Measurements from ENCODE around the gene C1orf167. TPM values are rescaled to one million over a fixed set of nuclear protein-coding genes. Genes with fewer than 3 reads are reported as not detected.

C1orf167 gene
- total and polyA plus RNA-seq, 2 experiments from 2014 or later = 0.44 to 1.4 TPM

DNA sequence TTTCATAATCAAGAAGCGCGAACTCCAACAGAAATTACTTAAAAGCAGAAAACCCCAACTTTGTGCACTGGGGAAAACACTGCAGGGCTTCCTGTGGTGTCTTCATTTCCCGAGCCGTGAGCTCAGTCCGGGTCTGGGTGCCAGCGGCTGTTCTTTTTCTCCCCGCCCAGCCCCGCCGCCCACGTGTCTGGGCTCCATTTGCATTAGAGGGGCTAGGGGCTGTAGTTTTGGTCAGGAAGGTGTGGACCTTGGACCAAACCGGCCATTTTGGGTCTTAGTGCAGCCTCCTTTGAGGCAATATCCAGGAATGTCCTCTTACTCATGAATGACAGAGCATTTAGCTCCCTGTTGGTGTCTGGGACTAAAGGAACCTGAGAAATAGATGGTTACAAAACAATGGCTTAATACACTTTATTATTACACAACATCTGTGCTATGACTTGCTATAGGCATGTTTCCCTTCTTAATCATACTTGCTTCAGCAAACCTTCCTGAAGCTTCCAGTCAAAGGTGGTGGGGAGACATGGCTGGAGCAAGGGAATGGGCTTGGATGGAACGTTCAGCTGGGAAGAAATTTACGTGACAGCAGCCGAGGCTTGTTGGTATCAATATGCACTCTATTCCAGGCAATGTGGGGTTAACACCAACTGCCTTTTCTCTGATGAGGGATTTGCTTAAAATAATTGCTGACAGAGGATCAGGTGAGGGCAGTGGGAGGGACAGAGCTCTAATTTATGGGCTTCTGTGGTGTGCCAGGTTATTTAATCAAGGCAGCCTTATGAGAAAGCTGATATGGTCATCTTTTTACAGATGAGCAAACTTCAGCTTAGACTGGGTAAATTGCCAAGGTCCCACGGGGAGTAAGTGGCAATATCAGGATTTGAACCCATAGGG is 25.0 kb upstream of the C1orf167 start:
- Histone ChIP-seq H3K27ac (no peak overlapping the region), H3K4me3 (peak overlapping the region; percentile 58), H3K9me3 (ENCODE audit: low read depth) (no peaks in the 10 kb centered on the region), H3K36me3 (no peaks in the 10 kb centered on the region), H3K27me3 (no peaks in the 10 kb centered on the region), H3K4me1 (ENCODE audit: low read depth) (peaks cover 7% of the 10 kb centered on the region)
- TF ChIP-seq, protein P1, sequence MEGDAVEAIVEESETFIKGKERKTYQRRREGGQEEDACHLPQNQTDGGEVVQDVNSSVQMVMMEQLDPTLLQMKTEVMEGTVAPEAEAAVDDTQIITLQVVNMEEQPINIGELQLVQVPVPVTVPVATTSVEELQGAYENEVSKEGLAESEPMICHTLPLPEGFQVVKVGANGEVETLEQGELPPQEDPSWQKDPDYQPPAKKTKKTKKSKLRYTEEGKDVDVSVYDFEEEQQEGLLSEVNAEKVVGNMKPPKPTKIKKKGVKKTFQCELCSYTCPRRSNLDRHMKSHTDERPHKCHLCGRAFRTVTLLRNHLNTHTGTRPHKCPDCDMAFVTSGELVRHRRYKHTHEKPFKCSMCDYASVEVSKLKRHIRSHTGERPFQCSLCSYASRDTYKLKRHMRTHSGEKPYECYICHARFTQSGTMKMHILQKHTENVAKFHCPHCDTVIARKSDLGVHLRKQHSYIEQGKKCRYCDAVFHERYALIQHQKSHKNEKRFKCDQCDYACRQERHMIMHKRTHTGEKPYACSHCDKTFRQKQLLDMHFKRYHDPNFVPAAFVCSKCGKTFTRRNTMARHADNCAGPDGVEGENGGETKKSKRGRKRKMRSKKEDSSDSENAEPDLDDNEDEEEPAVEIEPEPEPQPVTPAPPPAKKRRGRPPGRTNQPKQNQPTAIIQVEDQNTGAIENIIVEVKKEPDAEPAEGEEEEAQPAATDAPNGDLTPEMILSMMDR (IDR thresholded peaks at IDR 0.05; ENCODE audit: low read depth, low read length) = no peak
- DNase-seq (ENCODE audit: low read depth in 1 of 2, low spot score in 1 of 2) = peak; percentile 38 to 86

DNA sequence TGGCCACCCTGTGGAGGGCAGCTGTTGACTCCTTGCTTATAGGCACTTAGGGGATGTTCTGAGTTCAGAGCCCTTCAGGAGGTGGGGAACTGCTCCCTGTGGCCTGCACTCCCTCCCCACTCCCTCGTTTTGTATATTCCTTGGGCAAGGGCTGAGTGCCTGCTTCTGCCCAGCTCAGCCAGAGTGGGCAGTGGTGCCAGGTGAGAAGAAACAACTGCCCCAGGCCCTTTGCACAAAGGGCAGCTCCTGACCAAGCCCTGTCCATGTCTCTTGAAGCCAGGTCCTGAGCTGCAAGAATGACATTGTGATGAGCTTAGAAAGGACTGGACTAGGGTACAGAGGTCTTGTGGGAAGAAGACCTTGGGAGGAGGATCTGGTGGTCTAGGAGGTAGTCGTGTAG is 23.9 kb upstream of the C1orf167 start:
- peaks cover 6% of the 10 kb centered on the region for H3K4me1 ChIP-seq (ENCODE audit: low read depth)
- H3K27ac ChIP-seq = no peak overlapping the region
- no peaks in the 10 kb centered on the region for H3K27me3 ChIP-seq
- no peaks in the 10 kb centered on the region for H3K9me3 ChIP-seq (ENCODE audit: low read depth)
- no peak for DNase-seq (ENCODE audit: low read depth in 1 of 2, low spot score in 1 of 2)
- TF ChIP-seq, protein P1 (IDR thresholded peaks at IDR 0.05; ENCODE audit: low read depth, low read length) = no peak
- no peaks in the 10 kb centered on the region for H3K36me3 ChIP-seq
- no peak overlapping the region for H3K4me3 ChIP-seq

DNA sequence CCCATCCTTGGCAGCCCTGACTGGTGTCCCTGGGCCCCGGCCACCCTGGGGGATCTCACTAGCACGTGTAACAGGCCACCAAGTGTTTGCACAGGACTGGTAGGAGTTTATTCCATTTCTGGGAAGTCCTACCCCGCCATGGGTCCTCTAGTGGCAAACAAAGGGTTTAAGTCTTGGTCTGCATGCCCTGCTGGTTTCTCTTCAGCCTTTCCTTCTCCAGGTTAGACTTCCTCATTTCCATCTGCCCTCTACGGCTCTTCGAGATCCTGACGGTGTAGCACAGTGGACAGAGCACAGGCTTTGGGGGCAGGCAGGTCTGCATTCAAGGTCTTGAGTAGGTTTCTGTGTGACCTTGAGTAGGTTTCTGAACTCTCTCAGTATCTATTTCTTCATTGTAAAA is 23.2 kb upstream of the C1orf167 start:
- no peak for DNase-seq (ENCODE audit: low read depth in 1 of 2, low spot score in 1 of 2)
- Histone ChIP-seq H3K4me1 (ENCODE audit: low read depth) (peaks cover 6% of the 10 kb centered on the region), H3K36me3 (no peaks in the 10 kb centered on the region), H3K4me3 (no peak overlapping the region), H3K27me3 (no peaks in the 10 kb centered on the region), H3K27ac (no peak overlapping the region), H3K9me3 (ENCODE audit: low read depth) (no peaks in the 10 kb centered on the region)
- TF ChIP-seq, protein P1 (IDR thresholded peaks at IDR 0.05; ENCODE audit: low read depth, low read length) = no peak

DNA sequence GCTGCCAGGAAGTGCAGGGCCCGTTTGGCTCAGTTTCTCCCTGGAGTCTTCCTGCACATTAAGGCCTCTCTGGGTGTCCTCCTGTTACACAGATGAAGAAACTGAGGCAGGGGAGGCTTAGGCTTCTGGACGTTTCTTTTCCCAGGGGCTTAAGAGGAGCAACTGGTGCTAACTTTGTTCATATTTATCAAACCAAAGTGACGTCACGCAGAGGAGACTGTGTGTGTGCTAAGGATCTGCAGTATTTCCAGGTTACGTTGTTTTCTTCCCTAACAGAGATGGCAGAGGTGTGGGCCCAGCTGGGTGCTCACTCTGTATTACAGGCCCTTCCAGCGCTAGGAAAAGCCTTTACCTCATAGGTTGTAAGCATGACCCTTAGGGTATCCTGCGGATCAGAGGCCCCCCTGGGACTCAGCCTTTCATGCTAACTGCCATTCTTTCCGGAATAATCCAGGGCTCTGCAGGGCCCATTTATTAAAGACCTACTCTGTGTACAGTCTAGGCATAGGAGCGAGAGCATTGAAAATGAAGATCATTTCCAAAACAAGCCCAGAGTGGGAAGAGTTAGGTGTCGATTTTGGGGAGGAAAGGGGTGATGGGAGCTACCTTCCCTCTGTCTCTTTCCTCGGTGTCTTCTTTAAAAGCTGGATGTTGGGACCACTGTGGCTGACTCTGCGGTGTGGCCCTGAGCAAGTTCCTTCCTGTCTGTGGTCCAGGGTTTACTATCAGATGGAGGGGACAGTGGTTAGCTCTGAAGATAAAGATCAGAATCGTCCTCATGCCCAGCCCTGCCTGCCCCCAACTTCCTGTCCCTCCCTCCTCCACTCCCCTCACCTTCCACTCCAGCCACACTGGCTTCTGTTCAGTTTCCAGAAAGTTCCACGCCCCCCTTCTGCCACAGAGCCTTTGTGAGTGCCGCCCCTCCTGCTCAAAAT is 21.5 kb upstream of the C1orf167 start:
- no peak for DNase-seq (ENCODE audit: low read depth in 1 of 2, low spot score in 1 of 2)
- H3K36me3 ChIP-seq = no peaks in the 10 kb centered on the region
- H3K4me1 ChIP-seq (ENCODE audit: low read depth) = peaks cover 6% of the 10 kb centered on the region
- H3K4me3 ChIP-seq = no peak overlapping the region
- no peak overlapping the region for H3K27ac ChIP-seq
- TF ChIP-seq, protein P1 (IDR thresholded peaks at IDR 0.05; ENCODE audit: low read depth, low read length) = no peak
- H3K27me3 ChIP-seq = no peaks in the 10 kb centered on the region
- no peaks in the 10 kb centered on the region for H3K9me3 ChIP-seq (ENCODE audit: low read depth)

DNA sequence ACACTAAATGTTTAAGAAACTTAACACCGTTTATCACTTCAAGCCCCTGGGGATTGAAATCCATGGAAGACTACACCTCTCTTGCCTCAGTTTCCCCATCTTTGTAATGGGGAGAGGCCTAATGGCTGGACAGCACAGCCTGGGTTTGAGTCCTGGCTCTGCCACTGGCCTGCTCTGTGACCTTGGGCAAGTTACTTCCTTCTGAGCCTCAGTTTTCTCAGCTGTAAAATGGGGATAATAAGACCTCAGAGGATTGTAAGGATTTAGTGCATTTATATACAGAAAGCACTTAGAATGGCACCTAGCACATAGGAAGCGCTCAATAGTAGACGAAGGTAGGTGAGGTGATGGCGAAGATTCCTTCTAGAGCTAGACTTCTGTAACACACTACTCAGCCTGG is 20.5 kb upstream of the C1orf167 start:
- no peak for DNase-seq (ENCODE audit: low read depth in 1 of 2, low spot score in 1 of 2)
- TF ChIP-seq, protein P1 (IDR thresholded peaks at IDR 0.05; ENCODE audit: low read depth, low read length) = no peak
- no peaks in the 10 kb centered on the region for H3K9me3 ChIP-seq (ENCODE audit: low read depth)

More for the DNA sequence above, 20.5 kb upstream of the C1orf167 start:
- H3K27me3 ChIP-seq = no peaks in the 10 kb centered on the region
- H3K36me3 ChIP-seq = no peaks in the 10 kb centered on the region
- H3K4me3 ChIP-seq = no peak overlapping the region
- peaks cover 10% of the 10 kb centered on the region for H3K4me1 ChIP-seq (ENCODE audit: low read depth)
- no peak overlapping the region for H3K27ac ChIP-seq

All from cardiac muscle cell (in vitro differentiated cells and primary cell).